DMS53 treated with DMSO at 0.1 percent for 48 hours (cell line): ENCODE measurements around the gene GOLT1A.

Experiments
- DNase-seq: peaks from one replicate; lab custom pipeline; 2025; ENCODE audit not compliant: unreplicated experiment; lab: John Stamatoyannopoulos, UW

GOLT1A gene

DNA sequence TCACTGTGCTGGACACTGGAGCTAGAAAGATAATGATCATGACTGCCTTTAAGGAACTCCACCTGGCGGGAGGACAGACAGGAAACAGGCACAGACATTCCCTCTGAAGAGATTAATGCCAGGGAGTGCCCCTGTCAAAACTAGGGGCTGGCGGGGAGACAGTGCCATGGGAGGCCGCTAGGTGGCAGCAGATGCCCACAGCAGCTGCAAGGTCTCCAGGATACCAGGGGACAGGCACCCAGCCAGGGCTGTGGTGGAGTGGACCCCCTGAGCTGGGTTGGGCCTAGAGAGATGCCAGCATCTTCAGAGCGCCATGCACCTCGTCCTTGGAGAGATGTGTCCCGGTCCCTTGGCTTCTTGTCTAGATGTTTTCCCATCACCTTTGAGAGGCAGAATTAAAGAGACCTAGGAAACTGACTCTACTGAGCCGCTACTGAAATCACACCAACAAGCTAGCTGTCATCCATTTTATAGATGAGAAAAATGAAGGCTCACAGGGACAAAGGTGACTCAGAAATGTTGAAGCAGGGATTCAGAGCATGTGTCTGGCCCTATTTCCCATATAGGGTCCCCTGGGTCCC is 51.2 kb downstream of the GOLT1A start:
- peak; percentile 92 for DNase-seq

GRCh38 chr1:204161609-204162493 is 51.9 kb downstream of the GOLT1A start:
- no peak for DNase-seq

DNA sequence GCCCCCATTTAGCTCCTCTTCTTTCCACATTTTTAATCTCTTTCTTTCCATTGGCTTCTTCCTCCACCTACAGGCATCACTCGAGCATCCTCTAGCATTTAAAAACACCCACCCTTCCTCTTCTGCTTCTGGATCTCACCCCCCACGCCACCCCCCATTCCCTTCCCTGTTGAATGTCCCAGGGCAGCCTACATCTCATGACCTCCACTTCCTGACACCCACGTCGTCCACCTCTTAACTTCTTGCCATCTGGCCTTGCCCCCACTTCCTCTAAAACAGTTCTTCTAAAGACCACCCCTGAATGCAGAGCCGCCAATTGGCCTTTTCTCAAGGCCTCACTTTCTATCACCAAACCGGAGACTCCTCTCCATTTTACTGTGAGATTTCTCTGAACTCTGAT is 55.8 kb downstream of the GOLT1A start:
- DNase-seq: no peak

DNA sequence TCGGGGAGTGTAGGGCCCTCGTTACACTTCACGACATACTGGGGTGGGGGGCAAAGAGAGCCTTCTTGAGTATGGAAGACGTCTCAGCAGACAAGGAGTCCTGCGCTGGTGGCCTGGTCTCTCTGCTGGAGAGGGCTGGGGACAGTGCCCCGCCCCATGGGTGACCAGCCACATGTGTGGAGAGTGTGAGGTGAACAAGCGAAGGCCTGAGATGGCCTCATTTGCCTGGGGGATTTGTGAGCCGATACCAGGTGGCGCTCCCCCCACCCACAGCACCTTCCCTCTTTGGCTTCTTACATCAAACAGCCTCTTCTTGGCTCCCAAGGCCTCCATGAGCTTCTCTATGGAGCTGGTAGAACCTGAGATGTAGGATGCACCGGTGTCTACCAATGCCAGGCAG is 57.9 kb downstream of the GOLT1A start:
- no peak for DNase-seq

- DNase-seq: peak; percentile 44
These were observed 59.1 kb downstream of the GOLT1A start for GRCh38 chr1:204154568-204155255.

DNA sequence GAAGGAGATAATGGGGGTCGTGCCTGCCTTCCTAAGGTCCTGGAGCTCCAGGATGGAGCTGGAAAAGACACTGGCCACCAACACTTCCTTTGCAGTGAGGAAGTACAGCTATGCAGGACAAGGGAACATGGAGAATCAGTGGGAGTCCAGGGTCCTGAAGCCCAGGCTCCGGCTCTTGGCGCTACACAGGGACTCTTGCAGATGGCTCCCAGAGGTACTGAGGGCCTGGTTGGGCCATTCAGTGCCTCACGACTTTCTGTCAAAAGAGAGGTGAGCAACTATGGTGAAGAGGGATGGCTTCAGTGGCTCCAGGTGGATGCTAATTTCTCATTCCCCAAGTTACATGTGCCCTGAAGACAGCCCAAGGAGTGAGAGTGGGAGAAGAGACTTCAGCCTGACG is 60.1 kb downstream of the GOLT1A start:
- DNase-seq: no peak

- DNase-seq: peak; percentile 11
These were observed 61.3 kb downstream of the GOLT1A start for GRCh38 chr1:204152310-204153044.

DNA sequence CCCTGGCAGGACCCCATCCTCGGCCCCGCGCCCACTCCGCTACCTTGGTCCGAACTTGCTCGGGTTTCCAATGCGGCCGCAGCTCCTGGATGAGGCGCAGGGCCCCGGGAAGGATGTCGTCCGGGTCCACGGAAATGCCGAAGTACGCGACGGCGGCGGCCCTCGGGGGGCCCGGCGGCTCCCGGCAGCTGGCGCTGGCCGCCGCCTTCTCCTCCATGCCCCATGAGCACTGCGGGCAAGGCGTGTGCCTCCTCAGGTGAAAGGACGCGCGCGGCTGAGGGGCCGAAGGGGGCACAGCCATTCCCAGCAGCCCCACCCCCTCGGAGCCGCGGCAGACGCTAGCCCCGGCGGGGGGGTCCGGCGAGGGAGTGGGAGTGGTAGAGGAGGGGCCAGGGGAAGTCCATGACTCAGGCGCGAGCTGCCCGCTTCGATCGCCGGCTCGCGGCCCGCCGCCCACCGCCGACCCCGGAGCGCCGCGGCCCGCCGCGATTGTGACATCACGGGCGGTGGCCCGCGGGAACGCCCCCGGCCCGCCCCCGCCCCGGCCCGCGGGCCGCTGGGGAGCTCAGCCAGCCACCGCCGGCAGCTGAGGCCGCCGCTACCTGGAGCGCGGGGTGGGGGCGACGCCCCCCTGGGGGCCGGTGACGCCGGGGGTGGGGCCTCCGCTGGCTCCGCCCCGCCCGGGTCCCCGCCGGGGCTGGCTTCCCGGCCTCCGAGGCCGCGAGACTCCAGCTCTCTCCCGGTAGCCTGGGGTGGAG is 62.1 kb downstream of the GOLT1A start, which contains the start of gene ETNK2:
Gene ETNK2, minus strand, starts transcription at position 493 of the 758 bp plus-strand sequence. Its CDS starts 192 bp downstream, at position 301.
- DNase-seq: peak; percentile 48

GRCh38 chr1:204150702-204151551 is 62.9 kb downstream of the GOLT1A start:
- no peak for DNase-seq

GRCh38 chr1:204149635-204150565 is 63.9 kb downstream of the GOLT1A start:
- no peak for DNase-seq

DNA sequence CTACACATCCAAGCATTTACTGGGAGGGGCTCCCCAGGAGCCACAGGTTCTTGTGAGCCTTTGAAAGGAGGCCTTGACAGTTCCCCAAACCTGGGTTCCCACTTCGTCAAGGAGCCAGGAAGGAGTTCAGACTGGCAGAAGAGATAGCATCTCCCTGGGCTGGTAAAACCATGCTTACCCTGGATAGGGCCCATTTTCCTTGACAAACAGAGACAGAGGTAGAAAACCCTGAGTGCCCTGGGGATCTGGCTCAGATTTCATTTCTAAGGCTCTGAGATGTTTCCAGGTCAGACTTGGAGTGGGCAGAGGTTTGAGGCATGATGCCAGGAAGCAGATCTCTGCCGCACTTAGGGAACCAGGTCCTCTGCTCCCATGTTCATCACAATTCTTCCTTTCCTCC is 64.7 kb downstream of the GOLT1A start:
- DNase-seq: no peak
